ENCODE results near the gene TYW3. TPM values are rescaled to one million over a fixed set of nuclear protein-coding genes. Genes with fewer than 3 reads are reported as not detected.
"Not testable (repeated sequence)": the region's sequence is repeated elsewhere in the genome, so short reads cannot be mapped to it uniquely, and the experiment has no call there.

TYW3 gene
- total RNA-seq, 1 donor from 2014 or later: 18.5 TPM

GRCh38 chr1:74731399-74732052 lies 1.4 kb upstream of the TYW3 start:
- no peak for DNase-seq (ENCODE audit: low read depth)

GRCh38 chr1:74732071-74732946 lies 643 bp upstream of the TYW3 start:
- not testable (repeated sequence) for DNase-seq (ENCODE audit: low read depth)

GRCh38 chr1:74733604-74734484 lies 892 bp downstream of the TYW3 start:
- DNase-seq (ENCODE audit: low read depth): peak; percentile 82

GRCh38 chr1:74737333-74737732 lies 4.4 kb downstream of the TYW3 start:
- DNase-seq (ENCODE audit: low read depth): no peak

- not testable (repeated sequence) for DNase-seq (ENCODE audit: low read depth)
These were observed 7.5 kb downstream of the TYW3 start for GRCh38 chr1:74740307-74740980.

GRCh38 chr1:74745247-74745646 lies 12.3 kb downstream of the TYW3 start:
- DNase-seq (ENCODE audit: low read depth): not testable (repeated sequence)

GRCh38 chr1:74748960-74749359 lies 16.0 kb downstream of the TYW3 start:
- no peak for DNase-seq (ENCODE audit: low read depth)

- DNase-seq (ENCODE audit: low read depth): no peak
These were observed 20.2 kb downstream of the TYW3 start for GRCh38 chr1:74753104-74753503.

- DNase-seq (ENCODE audit: low read depth): no peak
These were observed 22.5 kb downstream of the TYW3 start for GRCh38 chr1:74755475-74755874.

- DNase-seq (ENCODE audit: low read depth): not testable (repeated sequence)
These were observed 23.7 kb downstream of the TYW3 start for GRCh38 chr1:74756650-74757049.

- no peak for DNase-seq (ENCODE audit: low read depth)
These were observed 30.9 kb downstream of the TYW3 start for GRCh38 chr1:74763807-74764206.

GRCh38 chr1:74766579-74766978 lies 33.6 kb downstream of the TYW3 start:
- DNase-seq (ENCODE audit: low read depth): no peak

GRCh38 chr1:74767490-74767889 lies 34.5 kb downstream of the TYW3 start:
- peak; percentile 9 for DNase-seq (ENCODE audit: low read depth)

- DNase-seq (ENCODE audit: low read depth): peak; percentile 65
These were observed 39.1 kb downstream of the TYW3 start for GRCh38 chr1:74771913-74772515.

- peak; percentile 7 for DNase-seq (ENCODE audit: low read depth)
These were observed 40.0 kb downstream of the TYW3 start for GRCh38 chr1:74772945-74773344.

GRCh38 chr1:74773582-74773981 lies 40.6 kb downstream of the TYW3 start:
- no peak for DNase-seq (ENCODE audit: low read depth)

- DNase-seq (ENCODE audit: low read depth): no peak
These were observed 42.8 kb downstream of the TYW3 start for GRCh38 chr1:74775735-74776134.

- no peak for DNase-seq (ENCODE audit: low read depth)
These were observed 44.6 kb downstream of the TYW3 start for GRCh38 chr1:74777525-74777924.

GRCh38 chr1:74779750-74780149 lies 46.8 kb downstream of the TYW3 start:
- DNase-seq (ENCODE audit: low read depth): no peak

- DNase-seq (ENCODE audit: low read depth): no peak
These were observed 47.6 kb downstream of the TYW3 start for GRCh38 chr1:74780594-74780993.

- no peak for DNase-seq (ENCODE audit: low read depth)
These were observed 53.0 kb downstream of the TYW3 start for GRCh38 chr1:74785944-74786343.
